WTC11 (cell line): Measurements from ENCODE around the gene PIN4.

ENCODE experiments used
- CREB1 ChIP-seq: sonication (generic); formaldehyde crosslinking; IDR thresholded peaks from 2 replicates; pipeline ENCODE4 v1.8.0; 2023; ENCODE audit warnings: mild to moderate bottlenecking, missing genetic modification reagents
- CREM ChIP-seq: sonication (generic); formaldehyde crosslinking; IDR thresholded peaks from 2 replicates; pipeline ENCODE4 v1.8.1; 2022; ENCODE audit warnings: mild to moderate bottlenecking, missing genetic modification reagents, moderate library complexity
- KAT7 ChIP-seq: sonication (generic); formaldehyde crosslinking; IDR thresholded peaks from 2 replicates; pipeline ENCODE4 v1.8.1; 2023; ENCODE audit warnings: missing genetic modification reagents, mild to moderate bottlenecking, borderline replicate concordance
- NR2C2 ChIP-seq: sonication (generic); formaldehyde crosslinking; IDR thresholded peaks from 2 replicates; pipeline ENCODE4 v1.8.0; 2022; ENCODE audit warnings: mild to moderate bottlenecking, missing genetic modification reagents
- TEAD1 ChIP-seq: sonication (generic); formaldehyde crosslinking; IDR thresholded peaks from 2 replicates; pipeline ENCODE4 v1.8.0; 2022; ENCODE audit warnings: mild to moderate bottlenecking, missing genetic modification reagents
- TEAD4 ChIP-seq: sonication (generic); formaldehyde crosslinking; IDR thresholded peaks from 2 replicates; pipeline ENCODE4 v1.8.0; 2022; ENCODE audit warnings: mild to moderate bottlenecking, missing genetic modification reagents
- TF ChIP-seq, protein P1 (sequence below): fragments of 200-600 bp; IDR thresholded peaks from 2 replicates; pipeline ENCODE4 v1.8.0; 2022; ENCODE audit warnings: antibody characterized with exemption
- TF ChIP-seq, protein P2 (sequence below): sonication (generic); formaldehyde crosslinking; IDR thresholded peaks from 2 replicates; pipeline ENCODE4 v1.8.0; 2022; ENCODE audit warnings: mild to moderate bottlenecking, missing genetic modification reagents
- TF ChIP-seq, protein P3 (sequence below): sonication (generic); formaldehyde crosslinking; IDR thresholded peaks from 2 replicates; pipeline ENCODE4 v1.8.0; 2022; ENCODE audit warnings: mild to moderate bottlenecking, missing genetic modification reagents
- TF ChIP-seq, protein P4 (sequence below): sonication (generic); formaldehyde crosslinking; IDR thresholded peaks from 2 replicates; pipeline ENCODE4 v1.8.1; 2023; ENCODE audit warnings: mild to moderate bottlenecking, missing genetic modification reagents

DNA sequence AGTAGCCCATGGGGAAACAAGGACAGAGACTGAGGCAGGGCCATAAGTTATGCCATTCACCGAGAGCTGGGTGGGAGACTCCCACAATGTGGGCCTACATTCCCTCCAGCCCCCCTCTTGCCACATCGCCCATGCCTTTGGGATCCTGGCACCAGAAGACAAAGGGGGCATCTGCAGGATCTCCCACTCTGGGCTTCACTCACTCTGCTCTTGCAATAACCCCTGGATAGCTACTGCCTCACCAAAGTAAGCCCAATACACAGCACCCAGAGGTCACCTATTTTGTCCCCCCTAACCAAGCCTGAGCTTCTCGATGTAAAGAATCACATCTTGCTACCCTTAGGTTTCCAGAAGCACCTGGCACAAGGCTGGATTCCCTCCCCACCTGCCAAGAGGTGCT is 49.1 kb upstream of the PIN4 start:
- no peak for TF ChIP-seq KAT7
- TF ChIP-seq CREM (CRISPR knock-in tag) = no peak
- no peak for TF ChIP-seq TEAD4
- TF ChIP-seq, protein P1, sequence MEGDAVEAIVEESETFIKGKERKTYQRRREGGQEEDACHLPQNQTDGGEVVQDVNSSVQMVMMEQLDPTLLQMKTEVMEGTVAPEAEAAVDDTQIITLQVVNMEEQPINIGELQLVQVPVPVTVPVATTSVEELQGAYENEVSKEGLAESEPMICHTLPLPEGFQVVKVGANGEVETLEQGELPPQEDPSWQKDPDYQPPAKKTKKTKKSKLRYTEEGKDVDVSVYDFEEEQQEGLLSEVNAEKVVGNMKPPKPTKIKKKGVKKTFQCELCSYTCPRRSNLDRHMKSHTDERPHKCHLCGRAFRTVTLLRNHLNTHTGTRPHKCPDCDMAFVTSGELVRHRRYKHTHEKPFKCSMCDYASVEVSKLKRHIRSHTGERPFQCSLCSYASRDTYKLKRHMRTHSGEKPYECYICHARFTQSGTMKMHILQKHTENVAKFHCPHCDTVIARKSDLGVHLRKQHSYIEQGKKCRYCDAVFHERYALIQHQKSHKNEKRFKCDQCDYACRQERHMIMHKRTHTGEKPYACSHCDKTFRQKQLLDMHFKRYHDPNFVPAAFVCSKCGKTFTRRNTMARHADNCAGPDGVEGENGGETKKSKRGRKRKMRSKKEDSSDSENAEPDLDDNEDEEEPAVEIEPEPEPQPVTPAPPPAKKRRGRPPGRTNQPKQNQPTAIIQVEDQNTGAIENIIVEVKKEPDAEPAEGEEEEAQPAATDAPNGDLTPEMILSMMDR = no peak
- TF ChIP-seq, protein P2, sequence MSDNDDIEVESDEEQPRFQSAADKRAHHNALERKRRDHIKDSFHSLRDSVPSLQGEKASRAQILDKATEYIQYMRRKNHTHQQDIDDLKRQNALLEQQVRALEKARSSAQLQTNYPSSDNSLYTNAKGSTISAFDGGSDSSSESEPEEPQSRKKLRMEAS (CRISPR knock-in tag) = no peak
- TF ChIP-seq, protein P3, sequence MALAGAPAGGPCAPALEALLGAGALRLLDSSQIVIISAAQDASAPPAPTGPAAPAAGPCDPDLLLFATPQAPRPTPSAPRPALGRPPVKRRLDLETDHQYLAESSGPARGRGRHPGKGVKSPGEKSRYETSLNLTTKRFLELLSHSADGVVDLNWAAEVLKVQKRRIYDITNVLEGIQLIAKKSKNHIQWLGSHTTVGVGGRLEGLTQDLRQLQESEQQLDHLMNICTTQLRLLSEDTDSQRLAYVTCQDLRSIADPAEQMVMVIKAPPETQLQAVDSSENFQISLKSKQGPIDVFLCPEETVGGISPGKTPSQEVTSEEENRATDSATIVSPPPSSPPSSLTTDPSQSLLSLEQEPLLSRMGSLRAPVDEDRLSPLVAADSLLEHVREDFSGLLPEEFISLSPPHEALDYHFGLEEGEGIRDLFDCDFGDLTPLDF (CRISPR knock-in tag) = no peak
- TF ChIP-seq, protein P4, sequence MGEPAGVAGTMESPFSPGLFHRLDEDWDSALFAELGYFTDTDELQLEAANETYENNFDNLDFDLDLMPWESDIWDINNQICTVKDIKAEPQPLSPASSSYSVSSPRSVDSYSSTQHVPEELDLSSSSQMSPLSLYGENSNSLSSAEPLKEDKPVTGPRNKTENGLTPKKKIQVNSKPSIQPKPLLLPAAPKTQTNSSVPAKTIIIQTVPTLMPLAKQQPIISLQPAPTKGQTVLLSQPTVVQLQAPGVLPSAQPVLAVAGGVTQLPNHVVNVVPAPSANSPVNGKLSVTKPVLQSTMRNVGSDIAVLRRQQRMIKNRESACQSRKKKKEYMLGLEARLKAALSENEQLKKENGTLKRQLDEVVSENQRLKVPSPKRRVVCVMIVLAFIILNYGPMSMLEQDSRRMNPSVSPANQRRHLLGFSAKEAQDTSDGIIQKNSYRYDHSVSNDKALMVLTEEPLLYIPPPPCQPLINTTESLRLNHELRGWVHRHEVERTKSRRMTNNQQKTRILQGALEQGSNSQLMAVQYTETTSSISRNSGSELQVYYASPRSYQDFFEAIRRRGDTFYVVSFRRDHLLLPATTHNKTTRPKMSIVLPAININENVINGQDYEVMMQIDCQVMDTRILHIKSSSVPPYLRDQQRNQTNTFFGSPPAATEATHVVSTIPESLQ (CRISPR knock-in tag) = no peak
- TF ChIP-seq TEAD1 (CRISPR knock-in tag) = no peak
- TF ChIP-seq NR2C2 (CRISPR knock-in tag) = no peak
- no peak for TF ChIP-seq CREB1 (CRISPR knock-in tag)
